D721Med (cell line): ENCODE measurements around the gene OR6B3.

Experiments used
- DNase-seq: peaks from one replicate; pipeline ENCODE4 v3.0.0; 2011; ENCODE audit warnings: low spot score; ENCODE audit not compliant: insufficient read length
- FAIRE-seq: peaks from 2 replicates; lab custom pipeline; 2011; peaks lifted over from hg19 to GRCh38; lab: Jason Lieb, UNC
- CTCF ChIP-seq: IDR thresholded peaks from 2 replicates; pipeline ENCODE4 v1.5.1; 2012; ENCODE audit warnings: mild to moderate bottlenecking, control low read depth; ENCODE audit not compliant: insufficient read depth; ENCODE audit errors: missing control alignments

OR6B3 gene

GRCh38 chr2:240053173-240054155 is at the start of gene OR6B3:
OR6B3 (minus strand) TSS chr2:240053521.
- DNase-seq (no peak), FAIRE-seq (no peak)
- TF ChIP-seq CTCF: no peak

GRCh38 chr2:240098349-240098748 is 45.0 kb upstream of the OR6B3 start:
- no peak for DNase-seq
- no peak for FAIRE-seq
- TF ChIP-seq CTCF: no peak

DNA sequence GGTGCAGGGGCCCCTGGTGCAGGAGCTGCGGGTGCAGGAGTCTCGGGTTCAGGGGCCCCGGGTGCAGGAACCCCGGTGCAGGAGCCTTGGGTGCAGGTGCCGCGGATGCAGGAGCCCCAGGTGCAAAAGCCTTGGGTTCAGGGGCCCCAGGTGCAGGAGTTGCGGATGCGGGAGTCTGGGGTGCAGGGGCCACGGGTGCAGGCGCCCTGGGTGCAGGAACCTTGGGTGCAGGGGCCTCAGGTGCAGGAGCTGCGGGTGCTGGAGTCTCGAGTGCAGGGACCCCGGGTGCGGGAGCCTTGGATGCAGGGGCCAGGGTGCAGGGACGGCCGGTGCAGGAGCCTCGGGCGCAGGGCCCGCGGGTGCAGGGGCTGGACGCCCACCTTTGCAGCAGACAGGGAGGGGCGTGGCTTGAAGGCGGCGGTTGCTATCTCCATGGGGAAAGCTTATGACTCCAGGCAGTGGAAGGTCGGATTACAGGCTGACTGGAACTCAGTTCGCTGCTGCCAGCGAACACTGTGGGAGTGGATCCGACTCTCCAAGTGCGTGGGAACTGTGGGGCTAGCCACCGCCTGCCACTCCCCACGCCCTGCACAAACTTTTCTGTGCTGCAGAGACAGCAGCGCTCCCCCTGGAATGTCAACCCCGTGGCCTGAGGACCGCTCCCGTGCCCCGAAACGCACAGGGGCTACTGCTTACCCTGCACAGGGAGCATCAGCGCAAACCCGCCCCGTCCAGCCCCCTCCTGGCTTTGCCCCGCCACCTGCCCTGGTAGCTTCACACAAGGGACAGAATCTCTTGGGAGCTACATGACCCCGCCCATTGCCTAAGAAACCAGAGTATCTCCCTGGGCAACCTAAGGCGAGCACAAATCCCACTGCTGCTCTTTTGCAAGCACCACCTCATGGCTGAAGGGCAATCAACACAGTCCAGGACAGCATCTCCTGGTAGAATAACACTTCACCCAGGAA is 42.5 kb upstream of the OR6B3 start:
- FAIRE-seq (no peak), DNase-seq (no peak)
- no peak for TF ChIP-seq CTCF

DNA sequence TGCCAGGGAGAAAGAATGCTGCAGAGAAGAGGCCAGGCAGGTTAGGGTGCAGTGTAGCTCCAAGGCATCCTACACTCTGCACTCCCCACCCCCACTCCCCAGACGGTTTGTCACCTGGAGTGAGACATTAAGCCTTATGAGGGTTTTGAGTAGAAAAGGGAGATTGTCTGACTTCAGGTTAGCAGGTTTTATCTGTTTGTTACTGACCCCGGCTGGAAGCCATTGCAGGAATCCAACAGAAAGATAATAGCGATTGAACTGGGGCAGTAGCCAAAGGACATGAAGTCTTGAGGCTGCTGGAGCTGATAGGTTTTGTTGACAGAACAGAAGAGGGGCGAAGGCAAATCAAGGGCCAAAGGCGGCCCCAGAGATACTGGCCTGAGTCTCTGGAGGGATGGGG is 36.0 kb upstream of the OR6B3 start:
- no peak for TF ChIP-seq CTCF
- FAIRE-seq (no peak), DNase-seq (no peak)

- TF ChIP-seq CTCF: no peak
- no peak for DNase-seq
These were observed 33.2 kb upstream of the OR6B3 start for GRCh38 chr2:240086563-240086962.

GRCh38 chr2:240078631-240079030 is 25.3 kb upstream of the OR6B3 start:
- FAIRE-seq (no peak), DNase-seq (no peak)
- no peak for TF ChIP-seq CTCF

More at GRCh38 chr2:240086563-240086962, 33.2 kb upstream of the OR6B3 start:
- FAIRE-seq: no peak
